ENCODE data around the gene MBP.

- TF ChIP-seq CTCF (IDR thresholded peaks at IDR 0.05) (no peak), POLR2A (IDR thresholded peaks at IDR 0.05) (no peak)
These were observed 65.1 kb downstream of the MBP start for GRCh38 chr18:77067291-77068061.
